ENCODE measurements around the gene FAM32A.

FAM32A gene

DNA sequence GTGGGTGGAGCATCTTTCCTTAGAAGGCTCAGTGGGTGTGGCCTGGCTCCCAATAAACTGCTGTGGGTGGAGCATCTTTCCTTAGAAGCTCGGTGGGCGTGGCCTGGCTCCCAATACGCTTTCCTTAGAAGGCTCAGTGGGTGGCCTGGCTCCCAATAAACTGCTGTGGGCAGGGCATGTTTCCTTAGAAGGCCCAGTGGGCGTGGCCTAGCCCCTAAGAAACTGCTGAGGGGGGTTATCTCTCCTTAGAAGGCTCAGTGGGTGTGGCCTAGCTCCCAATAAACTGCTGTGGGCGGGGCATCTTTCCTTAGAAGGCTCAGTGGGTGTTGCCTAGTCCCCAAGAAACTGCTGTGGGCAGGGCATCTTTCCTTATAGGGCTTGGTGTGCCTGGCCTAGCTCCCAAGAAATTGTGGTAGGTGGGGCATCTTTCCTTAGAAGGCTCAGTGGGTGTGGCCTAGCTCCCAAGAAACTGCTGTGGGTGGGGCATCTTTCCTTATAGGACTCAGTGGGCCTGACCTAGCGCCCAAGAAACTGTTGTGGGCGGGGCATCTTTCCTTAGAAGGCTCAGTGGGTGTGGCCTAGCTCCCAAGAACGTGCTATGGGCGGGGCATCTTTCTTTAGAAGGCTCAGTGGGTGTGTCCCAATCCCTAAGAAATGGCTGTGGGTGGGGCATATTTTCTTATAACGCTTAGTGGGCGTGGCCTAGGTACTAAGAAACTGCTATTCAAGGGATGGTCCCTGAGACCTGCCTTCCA is 31.5 kb upstream of the FAM32A start:
- no peaks in the 10 kb centered on the region for H3K4me1 ChIP-seq (ENCODE audit: control insufficient read depth in 1 of 2, insufficient read depth in 2 of 2, low read length in 2 of 2)
- no peaks in the 10 kb centered on the region for H3K27me3 ChIP-seq (ENCODE audit: low read depth, low read length)
- H3K9me3 ChIP-seq (ENCODE audit: control insufficient read depth in 1 of 2, low read length in 2 of 2) = no peaks in the 10 kb centered on the region
- H3K36me3 ChIP-seq (ENCODE audit: control insufficient read depth in 1 of 2, insufficient read depth in 2 of 2, low read length in 2 of 2) = no peaks in the 10 kb centered on the region
- no peak overlapping the region for H3K27ac ChIP-seq (ENCODE audit: low read length)
- H3K4me3 ChIP-seq (ENCODE audit: low read depth in 1 of 2, low read length in 2 of 2) = no peak overlapping the region

DNA sequence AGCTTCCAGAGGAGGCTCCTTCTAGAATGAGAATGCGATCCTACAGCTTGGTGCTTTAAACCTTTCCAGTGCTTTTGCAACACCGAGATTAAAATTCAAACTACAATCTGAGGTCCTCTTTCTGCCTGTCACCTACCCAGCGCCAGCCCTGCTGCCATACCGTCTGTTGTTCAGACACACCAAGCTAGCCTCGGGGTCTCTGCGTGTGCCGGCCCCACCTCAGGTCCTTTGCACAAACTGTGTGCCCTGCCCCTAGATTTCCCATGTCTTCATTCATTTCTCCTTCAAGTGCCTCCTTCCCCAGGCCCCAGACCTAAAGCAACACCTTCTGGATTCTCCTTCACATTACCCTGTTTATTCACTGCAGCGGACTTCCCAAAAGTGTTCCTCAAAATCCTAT is 30.7 kb upstream of the FAM32A start:
- no peak overlapping the region for H3K4me3 ChIP-seq (ENCODE audit: low read depth in 1 of 2, low read length in 2 of 2)
- no peaks in the 10 kb centered on the region for H3K27me3 ChIP-seq (ENCODE audit: low read depth, low read length)
- no peaks in the 10 kb centered on the region for H3K9me3 ChIP-seq (ENCODE audit: control insufficient read depth in 1 of 2, low read length in 2 of 2)
- no peak overlapping the region for H3K27ac ChIP-seq (ENCODE audit: low read length)
- no peaks in the 10 kb centered on the region for H3K4me1 ChIP-seq (ENCODE audit: control insufficient read depth in 1 of 2, insufficient read depth in 2 of 2, low read length in 2 of 2)
- H3K36me3 ChIP-seq (ENCODE audit: control insufficient read depth in 1 of 2, insufficient read depth in 2 of 2, low read length in 2 of 2) = no peaks in the 10 kb centered on the region

DNA sequence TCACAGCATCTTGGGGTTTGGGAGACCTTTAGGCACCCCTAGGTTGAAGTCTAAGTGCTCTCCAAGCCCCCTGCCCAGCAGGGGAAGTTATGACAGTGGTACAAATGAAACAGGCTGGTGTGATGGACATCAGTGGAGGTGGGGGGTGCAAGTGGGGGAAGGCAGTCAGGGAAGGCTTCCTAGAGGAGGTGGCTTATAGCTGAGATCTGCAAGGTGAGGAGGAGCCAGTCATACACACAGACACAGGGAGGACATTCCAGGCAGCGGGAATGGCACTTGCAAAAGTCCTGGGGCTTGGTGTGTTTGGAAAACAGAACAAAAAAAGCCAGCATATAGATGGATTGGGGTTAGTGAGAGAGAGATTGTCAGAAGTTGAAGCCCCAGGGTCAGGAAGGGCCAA is 30.1 kb upstream of the FAM32A start:
- H3K27ac ChIP-seq (ENCODE audit: low read length) = no peak overlapping the region
- H3K27me3 ChIP-seq (ENCODE audit: low read depth, low read length) = no peaks in the 10 kb centered on the region
- H3K4me1 ChIP-seq (ENCODE audit: control insufficient read depth in 1 of 2, insufficient read depth in 2 of 2, low read length in 2 of 2) = no peaks in the 10 kb centered on the region
- H3K4me3 ChIP-seq (ENCODE audit: low read depth in 1 of 2, low read length in 2 of 2) = no peak overlapping the region
- no peaks in the 10 kb centered on the region for H3K9me3 ChIP-seq (ENCODE audit: control insufficient read depth in 1 of 2, low read length in 2 of 2)
- no peaks in the 10 kb centered on the region for H3K36me3 ChIP-seq (ENCODE audit: control insufficient read depth in 1 of 2, insufficient read depth in 2 of 2, low read length in 2 of 2)

DNA sequence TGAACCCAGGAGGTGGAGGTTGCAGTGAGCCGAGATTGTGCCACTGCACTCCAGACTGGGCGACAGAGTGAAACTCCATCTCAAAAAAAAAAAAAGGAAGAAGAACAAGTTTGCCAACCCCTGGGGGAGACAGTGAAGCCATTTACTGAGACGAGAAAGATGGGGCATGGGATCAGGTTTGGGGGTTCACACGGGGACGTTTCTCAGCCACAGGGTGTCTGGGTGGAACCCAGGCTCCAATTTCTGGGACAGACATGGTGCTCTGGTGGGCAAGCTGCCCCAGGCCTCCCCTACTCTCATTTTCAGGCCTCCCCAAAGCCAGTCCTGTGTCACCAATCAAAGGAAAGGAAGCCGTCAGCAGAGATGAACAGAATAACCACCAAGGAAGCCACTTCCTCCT is 28.3 kb upstream of the FAM32A start:
- Histone ChIP-seq H3K9me3 (ENCODE audit: control insufficient read depth in 1 of 2, low read length in 2 of 2) (no peaks in the 10 kb centered on the region), H3K36me3 (ENCODE audit: control insufficient read depth in 1 of 2, insufficient read depth in 2 of 2, low read length in 2 of 2) (no peaks in the 10 kb centered on the region), H3K27me3 (ENCODE audit: low read depth, low read length) (no peaks in the 10 kb centered on the region), H3K4me1 (ENCODE audit: control insufficient read depth in 1 of 2, insufficient read depth in 2 of 2, low read length in 2 of 2) (no peaks in the 10 kb centered on the region), H3K4me3 (ENCODE audit: low read depth in 1 of 2, low read length in 2 of 2) (no peak overlapping the region), H3K27ac (ENCODE audit: low read length) (no peak overlapping the region)

- no peak overlapping the region for H3K4me3 ChIP-seq (ENCODE audit: low read depth in 1 of 2, low read length in 2 of 2)
- no peaks in the 10 kb centered on the region for H3K9me3 ChIP-seq (ENCODE audit: control insufficient read depth in 1 of 2, low read length in 2 of 2)
- no peaks in the 10 kb centered on the region for H3K27me3 ChIP-seq (ENCODE audit: low read depth, low read length)
- H3K4me1 ChIP-seq (ENCODE audit: control insufficient read depth in 1 of 2, insufficient read depth in 2 of 2, low read length in 2 of 2) = no peaks in the 10 kb centered on the region
- H3K36me3 ChIP-seq (ENCODE audit: control insufficient read depth in 1 of 2, insufficient read depth in 2 of 2, low read length in 2 of 2) = no peaks in the 10 kb centered on the region
- no peak overlapping the region for H3K27ac ChIP-seq (ENCODE audit: low read length)
Observed at GRCh38 chr19:16157601-16158000, 27.6 kb upstream of the FAM32A start.

DNA sequence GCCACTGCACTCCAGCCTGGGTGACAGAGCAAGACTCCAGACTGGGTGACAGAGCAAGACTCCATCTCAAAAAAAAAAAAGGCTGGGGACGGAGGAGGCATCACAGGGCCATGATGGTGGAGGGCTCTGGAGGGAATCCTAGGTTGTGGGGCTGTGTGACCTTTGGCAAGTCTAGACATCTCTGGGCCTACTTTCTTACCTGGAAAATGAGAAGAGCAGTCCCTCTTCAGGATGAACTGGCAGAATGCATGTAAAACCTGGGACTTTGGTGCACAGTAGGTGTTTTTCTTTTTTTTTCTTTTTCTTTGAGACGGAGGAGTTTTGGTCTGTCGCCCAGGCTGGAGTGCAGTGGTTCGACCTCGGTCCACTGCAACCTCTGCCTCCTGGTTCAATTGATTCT is 25.6 kb upstream of the FAM32A start:
- Histone ChIP-seq H3K36me3 (ENCODE audit: control insufficient read depth in 1 of 2, insufficient read depth in 2 of 2, low read length in 2 of 2) (no peaks in the 10 kb centered on the region), H3K27me3 (ENCODE audit: low read depth, low read length) (no peaks in the 10 kb centered on the region), H3K27ac (ENCODE audit: low read length) (no peak overlapping the region), H3K9me3 (ENCODE audit: control insufficient read depth in 1 of 2, low read length in 2 of 2) (no peaks in the 10 kb centered on the region), H3K4me3 (ENCODE audit: low read depth in 1 of 2, low read length in 2 of 2) (no peak overlapping the region), H3K4me1 (ENCODE audit: control insufficient read depth in 1 of 2, insufficient read depth in 2 of 2, low read length in 2 of 2) (no peaks in the 10 kb centered on the region)

DNA sequence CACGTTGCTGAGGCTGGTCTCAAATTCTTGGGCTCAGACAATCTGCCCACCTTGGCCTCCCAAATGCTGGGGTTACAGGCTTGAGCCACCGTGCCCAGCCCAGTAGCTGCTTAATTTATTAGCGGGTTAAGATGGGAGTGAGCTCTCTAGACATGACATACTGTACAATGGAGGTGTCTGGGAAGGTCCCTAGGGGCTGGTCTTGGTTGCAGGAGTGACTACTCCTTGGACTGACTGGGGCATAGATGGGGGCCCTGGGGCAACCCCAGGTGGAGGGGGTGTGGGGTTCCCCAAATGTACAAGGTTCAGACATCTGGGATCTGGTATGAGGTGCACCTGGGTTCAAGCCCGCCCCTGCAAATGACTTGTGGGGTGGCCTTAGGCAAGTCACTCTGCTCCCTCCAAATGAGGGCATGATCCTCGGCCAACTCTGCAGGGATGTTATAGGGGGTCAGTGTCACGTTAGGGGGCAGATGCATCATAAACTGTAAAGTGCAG is 24.7 kb upstream of the FAM32A start:
- Histone ChIP-seq H3K27ac (ENCODE audit: low read length) (no peak overlapping the region), H3K4me1 (ENCODE audit: control insufficient read depth in 1 of 2, insufficient read depth in 2 of 2, low read length in 2 of 2) (no peaks in the 10 kb centered on the region), H3K4me3 (ENCODE audit: low read depth in 1 of 2, low read length in 2 of 2) (no peak overlapping the region), H3K9me3 (ENCODE audit: control insufficient read depth in 1 of 2, low read length in 2 of 2) (no peaks in the 10 kb centered on the region), H3K36me3 (ENCODE audit: control insufficient read depth in 1 of 2, insufficient read depth in 2 of 2, low read length in 2 of 2) (no peaks in the 10 kb centered on the region), H3K27me3 (ENCODE audit: low read depth, low read length) (no peaks in the 10 kb centered on the region)

- H3K4me1 ChIP-seq (ENCODE audit: control insufficient read depth in 1 of 2, insufficient read depth in 2 of 2, low read length in 2 of 2) = no peaks in the 10 kb centered on the region
- no peaks in the 10 kb centered on the region for H3K9me3 ChIP-seq (ENCODE audit: control insufficient read depth in 1 of 2, low read length in 2 of 2)
- H3K27me3 ChIP-seq (ENCODE audit: low read depth, low read length) = no peaks in the 10 kb centered on the region
- H3K27ac ChIP-seq (ENCODE audit: low read length) = no peak overlapping the region
- no peak overlapping the region for H3K4me3 ChIP-seq (ENCODE audit: low read depth in 1 of 2, low read length in 2 of 2)
- H3K36me3 ChIP-seq (ENCODE audit: control insufficient read depth in 1 of 2, insufficient read depth in 2 of 2, low read length in 2 of 2) = no peaks in the 10 kb centered on the region
Observed at GRCh38 chr19:16160943-16161560, 24.2 kb upstream of the FAM32A start.

DNA sequence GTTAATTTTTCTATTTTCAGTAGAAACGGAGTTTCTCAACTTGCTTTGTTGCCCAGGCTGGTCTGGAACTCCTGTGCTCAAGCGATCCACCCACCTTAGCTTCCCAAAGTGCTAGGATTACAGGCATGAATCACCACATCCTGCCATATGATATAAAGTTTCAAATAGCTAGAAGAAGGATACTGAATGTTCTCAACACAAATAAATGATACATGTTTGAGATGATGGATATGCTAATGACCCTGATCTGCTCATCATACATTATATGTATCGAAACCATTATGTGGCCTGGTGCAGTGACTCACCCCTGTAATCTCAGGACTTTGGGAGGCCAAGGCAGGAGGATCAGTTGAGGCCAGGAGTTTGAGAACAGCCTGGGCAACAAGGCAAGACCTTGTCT is 23.4 kb upstream of the FAM32A start:
- H3K27ac ChIP-seq (ENCODE audit: low read length) = no peak overlapping the region
- no peaks in the 10 kb centered on the region for H3K27me3 ChIP-seq (ENCODE audit: low read depth, low read length)
- no peaks in the 10 kb centered on the region for H3K36me3 ChIP-seq (ENCODE audit: control insufficient read depth in 1 of 2, insufficient read depth in 2 of 2, low read length in 2 of 2)
- no peaks in the 10 kb centered on the region for H3K4me1 ChIP-seq (ENCODE audit: control insufficient read depth in 1 of 2, insufficient read depth in 2 of 2, low read length in 2 of 2)
- H3K4me3 ChIP-seq (ENCODE audit: low read depth in 1 of 2, low read length in 2 of 2) = no peak overlapping the region
- no peaks in the 10 kb centered on the region for H3K9me3 ChIP-seq (ENCODE audit: control insufficient read depth in 1 of 2, low read length in 2 of 2)

DNA sequence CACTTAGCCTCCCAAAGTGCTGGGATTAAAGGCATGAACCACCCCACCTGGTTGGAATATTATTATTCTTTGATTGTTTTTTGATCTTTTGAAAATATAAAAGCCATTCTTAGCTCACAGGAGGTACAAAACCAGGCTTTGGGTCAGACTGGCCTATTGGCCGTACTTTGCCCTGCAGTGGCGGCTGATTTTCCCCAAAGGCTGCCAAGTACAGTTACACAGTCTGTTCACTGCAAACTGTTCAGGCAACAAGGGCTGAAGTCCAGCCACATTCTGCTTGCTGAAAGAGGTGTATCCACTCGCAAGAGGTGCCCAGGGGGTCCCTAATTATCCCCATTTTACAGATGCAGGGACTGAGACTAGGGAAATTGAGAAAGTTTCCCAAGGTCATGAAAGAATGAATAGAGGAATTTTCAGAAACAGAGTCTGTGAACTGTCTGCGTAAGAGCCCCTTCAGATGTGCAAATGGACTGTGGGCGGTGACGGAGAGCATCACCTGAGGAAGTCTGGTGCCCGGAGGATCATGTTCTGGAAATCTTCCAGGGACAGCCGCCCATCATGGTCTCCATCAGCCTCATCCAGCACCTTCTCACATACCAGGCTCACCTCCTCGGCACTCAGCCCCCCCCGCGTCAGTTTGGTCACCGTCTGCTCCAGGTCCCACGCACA is 20.9 kb upstream of the FAM32A start:
- H3K27ac ChIP-seq (ENCODE audit: low read length) = no peak overlapping the region
- H3K4me3 ChIP-seq (ENCODE audit: low read depth in 1 of 2, low read length in 2 of 2) = no peak overlapping the region
- no peaks in the 10 kb centered on the region for H3K9me3 ChIP-seq (ENCODE audit: control insufficient read depth in 1 of 2, low read length in 2 of 2)
- no peaks in the 10 kb centered on the region for H3K27me3 ChIP-seq (ENCODE audit: low read depth, low read length)
- no peaks in the 10 kb centered on the region for H3K36me3 ChIP-seq (ENCODE audit: control insufficient read depth in 1 of 2, insufficient read depth in 2 of 2, low read length in 2 of 2)
- no peaks in the 10 kb centered on the region for H3K4me1 ChIP-seq (ENCODE audit: control insufficient read depth in 1 of 2, insufficient read depth in 2 of 2, low read length in 2 of 2)

GRCh38 chr19:16166417-16166816 is 18.8 kb upstream of the FAM32A start:
- Histone ChIP-seq H3K36me3 (ENCODE audit: control insufficient read depth in 1 of 2, insufficient read depth in 2 of 2, low read length in 2 of 2) (no peaks in the 10 kb centered on the region), H3K27me3 (ENCODE audit: low read depth, low read length) (no peaks in the 10 kb centered on the region), H3K4me1 (ENCODE audit: control insufficient read depth in 1 of 2, insufficient read depth in 2 of 2, low read length in 2 of 2) (no peaks in the 10 kb centered on the region), H3K27ac (ENCODE audit: low read length) (no peak overlapping the region), H3K9me3 (ENCODE audit: control insufficient read depth in 1 of 2, low read length in 2 of 2) (no peaks in the 10 kb centered on the region), H3K4me3 (ENCODE audit: low read depth in 1 of 2, low read length in 2 of 2) (no peak overlapping the region)
